SK-N-SH (cell line): ENCODE data around the gene BCAS3. TPM values are rescaled to one million over a fixed set of nuclear protein-coding genes. Genes with fewer than 3 reads are reported as not detected.

ENCODE experiments used
- CTCF ChIA-PET: fragments of 300-600, 350-600 bp; formaldehyde crosslinking; extraction: SDS; loops from one replicate; lab custom pipeline; 2021; lab: Yijun Ruan, JAX
- POLR2A ChIA-PET: fragments of 350-600 bp; sonication (Branson Sonifier 250); formaldehyde crosslinking; extraction: SDS; loops from one replicate; lab custom pipeline; 2020; ENCODE audit warnings: antibody characterized with exemption, inconsistent platforms; lab: Yijun Ruan, JAX
- DNase-seq: peaks from one replicate; pipeline ENCODE4 v3.0.0; 2012
- H2AFZ ChIP-seq: fragments of 200-600 bp; sonication (generic); 2 replicates; pipeline ENCODE4 v1.8.1; 2016; ENCODE audit warnings: antibody characterized with exemption, mild to moderate bottlenecking, low read depth
- H3F3A ChIP-seq: fragments of 200-600 bp; sonication (generic); replicated peaks from 2 replicates; pipeline ENCODE3; 2016; ENCODE audit warnings: antibody characterized with exemption, mild to moderate bottlenecking; ENCODE audit not compliant: insufficient read depth
- H3K27ac ChIP-seq, 2 experiments: fragments of 200-500 bp in 1 of 2; fragments of 200-600 bp in 1 of 2; sonication (Bioruptor generic) in 1 of 2; sonication (generic), shearing (Covaris generic) in 1 of 2; 2 replicates each; pipeline versions ENCODE4 v1.5.1 to v1.6.1; 2014 to 2016; ENCODE audit warnings: low read depth in 2 of 2, inconsistent platforms in 1 of 2, low read length in 1 of 2, mild to moderate bottlenecking in 1 of 2, mixed read lengths in 1 of 2
- H3K27me3 ChIP-seq: fragments of 200-600 bp; sonication (generic), shearing (Covaris generic); 2 replicates; pipeline ENCODE4 v1.6.1; 2016; ENCODE audit warnings: mixed run types; ENCODE audit not compliant: insufficient read depth
- H3K36me3 ChIP-seq, 2 experiments: fragments of 200-500 bp in 1 of 2; fragments of 200-600 bp in 1 of 2; sonication (Bioruptor generic) in 1 of 2; sonication (generic) in 1 of 2; replicated peaks in 1 of 2; 2 replicates each; pipeline versions ENCODE3 to v1.5.1; 2014 to 2016; ENCODE audit warnings: low read length in 1 of 2, mild to moderate bottlenecking in 1 of 2; ENCODE audit not compliant: insufficient read depth in 2 of 2, control insufficient read depth in 1 of 2
- H3K4me1 ChIP-seq, 2 experiments: fragments of 200-500 bp in 1 of 2; fragments of 200-600 bp in 1 of 2; sonication (Bioruptor generic) in 1 of 2; sonication (generic), shearing (Covaris generic) in 1 of 2; 2 replicates each; pipeline versions ENCODE4 v1.5.1 to v1.6.1; 2014 to 2016; ENCODE audit warnings: low read depth in 1 of 2, low read length in 1 of 2, mixed run types in 1 of 2; ENCODE audit not compliant: insufficient read depth in 2 of 2, control insufficient read depth in 1 of 2
- H3K4me2 ChIP-seq: fragments of 200-600 bp; sonication (generic), shearing (Covaris generic); 2 replicates; pipeline ENCODE4 v1.6.1; 2017; ENCODE audit warnings: mixed run types
- H3K4me3 ChIP-seq, 2 experiments: fragments of 200-500 bp in 1 of 2; fragments of 200-600 bp in 1 of 2; sonication (Bioruptor generic) in 1 of 2; sonication (generic), shearing (Covaris generic) in 1 of 2; 2 replicates each; pipeline versions ENCODE4 v1.5.1 to v1.8.1; 2014 to 2016; ENCODE audit warnings: low read depth in 2 of 2, inconsistent platforms in 1 of 2, low read length in 1 of 2, mild to moderate bottlenecking in 1 of 2, mixed read lengths in 1 of 2, moderate library complexity in 1 of 2
- H3K79me2 ChIP-seq: fragments of 200-600 bp; sonication (generic); 2 replicates; pipeline ENCODE4 v1.8.1; 2017; ENCODE audit warnings: mild to moderate bottlenecking; ENCODE audit not compliant: insufficient read depth
- H3K9ac ChIP-seq: fragments of 200-600 bp; sonication (generic); 2 replicates; pipeline ENCODE4 v1.6.1; 2017; ENCODE audit warnings: mixed run types
- H3K9me2 ChIP-seq: fragments of 200-600 bp; sonication (generic); 2 replicates; pipeline ENCODE4 v1.6.1; 2017; ENCODE audit warnings: mixed run types
- H3K9me3 ChIP-seq: fragments of 200-600 bp; sonication (generic); 2 replicates; pipeline ENCODE4 v1.6.1; 2017; ENCODE audit warnings: mixed run types, mild to moderate bottlenecking, moderate library complexity
- H4K20me1 ChIP-seq: fragments of 200-600 bp; sonication (generic); 2 replicates; pipeline ENCODE4 v1.6.1; 2017; ENCODE audit warnings: mild to moderate bottlenecking, mixed run types; ENCODE audit not compliant: insufficient read depth
- CTCF ChIP-seq: fragments of 200-600 bp; sonication (generic); IDR thresholded peaks from 2 replicates; pipeline ENCODE4 v1.6.1; 2017; ENCODE audit warnings: antibody characterized with exemption, mild to moderate bottlenecking, moderate library complexity
- FOXJ3 ChIP-seq: sonication (generic); formaldehyde crosslinking; IDR thresholded peaks from 2 replicates; pipeline ENCODE4 v1.5.1; 2020; ENCODE audit warnings: mild to moderate bottlenecking, missing genetic modification reagents
- GABPA ChIP-seq: IDR thresholded peaks from 2 replicates; pipeline ENCODE4 v1.4.0; 2012; ENCODE audit warnings: low read depth, mild to moderate bottlenecking
- MXI1 ChIP-seq: IDR thresholded peaks from 2 replicates; pipeline ENCODE4 v1.6.1; 2012; ENCODE audit warnings: mild to moderate bottlenecking, low read depth, low read length, improper control_type of control experiment
- NRF1 ChIP-seq: IDR thresholded peaks from 2 replicates; pipeline ENCODE4 v1.6.1; 2012; ENCODE audit warnings: low read depth, mild to moderate bottlenecking, low read length
- POLR2AphosphoS5 ChIP-seq: IDR thresholded peaks from 2 replicates; pipeline ENCODE4 v1.6.1; 2012; ENCODE audit warnings: low read depth, low read length
- SMC3 ChIP-seq: IDR thresholded peaks from 2 replicates; pipeline ENCODE4 v1.6.1; 2012; ENCODE audit warnings: low read depth, low read length, improper control_type of control experiment
- YY1 ChIP-seq: IDR thresholded peaks from 2 replicates; pipeline ENCODE4 v1.4.0; 2012; ENCODE audit warnings: low read depth, mild to moderate bottlenecking
- ZBTB33 ChIP-seq: IDR thresholded peaks from 2 replicates; pipeline ENCODE4 v1.4.0; 2012; ENCODE audit warnings: low read depth, borderline replicate concordance
- WGBS: methylation state at CpG from one replicate; pipeline ENCODE4 v1.1.6; 2017; ENCODE audit warnings: low lambda C conversion rate; 5-methylcytosine and 5-hydroxymethylcytosine counted together
- polyA plus RNA-seq, 3 experiments: library from polyadenylated mRNA; depleted of rRNA; stranded (reverse); fragments of >200 nt; gene quantifications; 2 replicates each; pipeline ENCODE4 v1.2.3, GENCODE V29; 2012
- TF ChIP-seq, protein P1 (sequence below): fragments of 150-350 bp; IDR thresholded peaks from 2 replicates; pipeline ENCODE4 v1.6.1; 2016; ENCODE audit warnings: mild to moderate bottlenecking, low read depth, low read length
- TF ChIP-seq, protein P2 (sequence below): IDR thresholded peaks from 2 replicates; pipeline ENCODE4 v1.4.0; 2012; ENCODE audit warnings: low read depth, borderline replicate concordance

The BCAS3 gene
- polyA plus RNA-seq, 1 of the 3 experiments (the other 2 are of a cell fraction): 5.9 TPM

DNA sequence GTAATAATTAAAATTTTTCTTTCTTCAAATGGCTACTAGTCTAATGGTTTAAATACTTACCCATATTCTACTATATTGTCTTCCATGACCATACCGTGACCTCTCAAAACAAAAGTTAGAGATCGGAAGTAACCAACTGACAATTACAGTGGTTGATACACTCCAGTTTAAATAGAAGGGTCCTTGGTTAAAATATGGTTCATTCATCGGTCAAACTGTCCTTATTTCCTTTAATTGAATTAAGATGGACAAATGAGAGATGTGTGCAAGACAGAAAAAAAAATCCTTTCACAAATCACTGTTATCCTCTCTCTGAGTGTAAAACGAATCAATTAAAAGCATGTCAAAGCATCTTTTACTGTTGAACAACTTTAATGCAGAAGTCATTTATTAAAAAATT, 507.7 kb downstream of the BCAS3 start:
- H2AFZ ChIP-seq: no peak overlapping the region
- TF ChIP-seq GABPA: no peak
- no peak overlapping the region for H3K9ac ChIP-seq
- no peak overlapping the region for H3K4me3 ChIP-seq
- H3K4me1 ChIP-seq: peaks cover 0 to 2% of the 10 kb centered on the region in 2 experiments; a peak in 2 of 4 replicates
- H3K9me3 ChIP-seq: no peaks in the 10 kb centered on the region
- H4K20me1 ChIP-seq: no peaks in the 10 kb centered on the region
- H3K27me3 ChIP-seq: no peaks in the 10 kb centered on the region
- POLR2A ChIA-PET: no interaction called here
- no peak overlapping the region for H3K4me2 ChIP-seq
- H3K79me2 ChIP-seq: no peaks in the 10 kb centered on the region
- no peak for DNase-seq
- no peaks in the 10 kb centered on the region for H3K9me2 ChIP-seq
- 94% methylated on average over 4 of the region's 4 CpGs for WGBS
- H3K36me3 ChIP-seq: no peaks in the 10 kb centered on the region
- no peaks in the 10 kb centered on the region for H3F3A ChIP-seq
- CTCF ChIA-PET: no interaction called here
- no peak overlapping the region for H3K27ac ChIP-seq

DNA sequence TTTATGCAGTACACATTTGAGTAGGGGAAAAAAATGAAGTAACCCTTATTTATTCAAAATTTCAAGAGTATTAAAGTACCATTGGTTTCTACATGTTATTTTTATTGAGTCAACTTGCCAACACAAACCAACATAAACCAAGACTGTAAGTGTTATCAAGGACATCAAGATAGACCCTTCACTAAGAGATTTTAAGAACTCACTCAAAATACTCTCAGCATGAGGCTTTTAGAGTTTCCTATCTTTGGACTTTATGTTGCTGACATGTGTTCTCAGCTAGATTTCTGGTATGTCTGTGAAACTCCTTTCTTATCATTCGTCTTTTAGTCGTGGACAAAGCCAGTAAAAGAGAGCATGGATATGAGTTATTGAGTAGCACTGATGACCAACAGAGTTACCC, 509.4 kb downstream of the BCAS3 start:
- TF ChIP-seq POLR2AphosphoS5: no peak
- no peak for TF ChIP-seq MXI1
- TF ChIP-seq FOXJ3 (CRISPR knock-in tag): no peak
- no peak for TF ChIP-seq ZBTB33
- TF ChIP-seq GABPA: no peak
- TF ChIP-seq YY1: no peak
- no peak for TF ChIP-seq SMC3
- TF ChIP-seq, protein P1, sequence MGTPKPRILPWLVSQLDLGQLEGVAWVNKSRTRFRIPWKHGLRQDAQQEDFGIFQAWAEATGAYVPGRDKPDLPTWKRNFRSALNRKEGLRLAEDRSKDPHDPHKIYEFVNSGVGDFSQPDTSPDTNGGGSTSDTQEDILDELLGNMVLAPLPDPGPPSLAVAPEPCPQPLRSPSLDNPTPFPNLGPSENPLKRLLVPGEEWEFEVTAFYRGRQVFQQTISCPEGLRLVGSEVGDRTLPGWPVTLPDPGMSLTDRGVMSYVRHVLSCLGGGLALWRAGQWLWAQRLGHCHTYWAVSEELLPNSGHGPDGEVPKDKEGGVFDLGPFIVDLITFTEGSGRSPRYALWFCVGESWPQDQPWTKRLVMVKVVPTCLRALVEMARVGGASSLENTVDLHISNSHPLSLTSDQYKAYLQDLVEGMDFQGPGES: no peak
- TF ChIP-seq NRF1: no peak
- TF ChIP-seq CTCF: no peak
- TF ChIP-seq, protein P2, sequence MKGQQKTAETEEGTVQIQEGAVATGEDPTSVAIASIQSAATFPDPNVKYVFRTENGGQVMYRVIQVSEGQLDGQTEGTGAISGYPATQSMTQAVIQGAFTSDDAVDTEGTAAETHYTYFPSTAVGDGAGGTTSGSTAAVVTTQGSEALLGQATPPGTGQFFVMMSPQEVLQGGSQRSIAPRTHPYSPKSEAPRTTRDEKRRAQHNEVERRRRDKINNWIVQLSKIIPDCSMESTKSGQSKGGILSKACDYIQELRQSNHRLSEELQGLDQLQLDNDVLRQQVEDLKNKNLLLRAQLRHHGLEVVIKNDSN: no peak
- CTCF ChIA-PET: interaction anchor here (0.7 kb wide), 1 partner anchor 17 kb away, joined by 3 read pairs; no protein-coding TSS in a partner anchor
- no peaks in the 10 kb centered on the region for H3K9me2 ChIP-seq
- no peak overlapping the region for H2AFZ ChIP-seq
- no peaks in the 10 kb centered on the region for H3K27me3 ChIP-seq
- H3K4me2 ChIP-seq: no peak overlapping the region
- H3K9me3 ChIP-seq: no peaks in the 10 kb centered on the region
- no peak overlapping the region for H3K9ac ChIP-seq
- WGBS: 96% methylated on average over 2 of the region's 2 CpGs
- H3K4me3 ChIP-seq: no peak overlapping the region
- no peaks in the 10 kb centered on the region for H3K79me2 ChIP-seq
- no peaks in the 10 kb centered on the region for H3F3A ChIP-seq
- H3K4me1 ChIP-seq: no peaks in the 10 kb centered on the region; a peak in 1 of 4 replicates
- H3K36me3 ChIP-seq: peaks cover 0 to under 1% of the 10 kb centered on the region in 2 experiments
- H3K27ac ChIP-seq: no peak overlapping the region
- DNase-seq: no peak
- no peaks in the 10 kb centered on the region for H4K20me1 ChIP-seq
- POLR2A ChIA-PET: no interaction called here
